ENCODE data around the gene CNRIP1.

GRCh38 chr2:68280796-68281195, 39.0 kb downstream of the CNRIP1 start:
- TF ChIP-seq CTCF (IDR thresholded peaks at IDR 0.05) (no peak), POLR2A (IDR thresholded peaks at IDR 0.05) (no peak)

Measured in right lobe of liver (tissue), 4 donors.